Occipital lobe (tissue), 2 donors: ENCODE results near the gene TRAF3IP1. TPM values are rescaled to one million over a fixed set of nuclear protein-coding genes. Genes with fewer than 3 reads are reported as not detected.
A peak's percentile ranks its signal among the peaks of the same experiment; 100 is the strongest.

ENCODE experiments used
- DNase-seq: peaks from one replicate; lab custom pipeline; 2025; lab: John Stamatoyannopoulos, UW
- total RNA-seq: library from RNA; depleted of rRNA; stranded (reverse); fragments of >200 nt; gene quantifications from one replicate; pipeline ENCODE4 v1.2.3, GENCODE V29; 2014

The TRAF3IP1 gene
- total RNA-seq, 1 donor from 2014 or later = 10.5 TPM

DNA sequence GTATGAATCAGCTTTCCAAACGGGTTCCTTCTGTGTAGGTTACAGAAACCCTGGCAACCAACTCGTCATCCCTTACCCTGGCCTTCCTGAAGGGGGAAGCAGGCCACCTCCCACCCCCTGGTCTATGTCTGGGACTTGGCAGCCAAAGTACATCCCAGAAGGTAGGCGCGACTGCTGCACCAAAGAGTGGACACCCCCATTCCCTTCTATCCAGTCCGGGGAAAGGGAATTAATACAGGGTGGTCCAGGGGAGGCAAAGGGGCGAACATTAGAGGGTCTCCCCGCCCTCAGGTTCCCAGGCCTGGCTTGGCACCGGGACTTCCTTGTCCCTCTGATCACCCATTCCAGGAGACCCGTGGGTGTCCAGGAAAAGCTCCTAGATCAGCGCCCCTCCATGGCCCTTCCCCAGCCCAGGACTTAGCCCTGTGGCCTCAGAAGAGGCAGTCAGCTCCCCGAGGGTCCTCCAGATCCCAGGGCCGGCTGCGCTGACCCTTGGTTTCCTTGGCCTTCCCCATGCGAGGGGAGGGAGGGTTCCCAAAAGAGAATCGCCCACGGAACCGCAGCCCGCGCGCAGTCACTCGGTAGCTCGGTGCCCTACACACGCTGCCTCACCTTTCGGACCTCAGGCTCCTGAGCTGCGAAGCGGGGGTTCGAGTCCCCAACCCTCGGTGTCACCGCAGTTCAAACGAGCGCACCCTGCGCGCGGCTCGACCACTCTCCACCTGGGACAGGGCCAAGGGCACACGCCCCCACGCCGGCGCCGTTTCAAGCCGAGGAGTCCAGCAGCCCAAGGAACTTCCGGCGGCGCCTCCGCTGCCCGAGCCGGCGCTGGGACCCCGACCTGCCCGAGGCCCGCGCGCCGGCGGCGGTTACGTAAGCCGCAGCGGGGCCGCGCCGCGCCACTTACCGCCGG, 32.3 kb upstream of the TRAF3IP1 start, which contains the start of gene PER2:
Gene PER2 (minus strand): TSS at position 874 of the 913 bp plus-strand sequence. CDS start 10,674 bp downstream, outside the sequence.
- peak; percentile 50 for DNase-seq

DNA sequence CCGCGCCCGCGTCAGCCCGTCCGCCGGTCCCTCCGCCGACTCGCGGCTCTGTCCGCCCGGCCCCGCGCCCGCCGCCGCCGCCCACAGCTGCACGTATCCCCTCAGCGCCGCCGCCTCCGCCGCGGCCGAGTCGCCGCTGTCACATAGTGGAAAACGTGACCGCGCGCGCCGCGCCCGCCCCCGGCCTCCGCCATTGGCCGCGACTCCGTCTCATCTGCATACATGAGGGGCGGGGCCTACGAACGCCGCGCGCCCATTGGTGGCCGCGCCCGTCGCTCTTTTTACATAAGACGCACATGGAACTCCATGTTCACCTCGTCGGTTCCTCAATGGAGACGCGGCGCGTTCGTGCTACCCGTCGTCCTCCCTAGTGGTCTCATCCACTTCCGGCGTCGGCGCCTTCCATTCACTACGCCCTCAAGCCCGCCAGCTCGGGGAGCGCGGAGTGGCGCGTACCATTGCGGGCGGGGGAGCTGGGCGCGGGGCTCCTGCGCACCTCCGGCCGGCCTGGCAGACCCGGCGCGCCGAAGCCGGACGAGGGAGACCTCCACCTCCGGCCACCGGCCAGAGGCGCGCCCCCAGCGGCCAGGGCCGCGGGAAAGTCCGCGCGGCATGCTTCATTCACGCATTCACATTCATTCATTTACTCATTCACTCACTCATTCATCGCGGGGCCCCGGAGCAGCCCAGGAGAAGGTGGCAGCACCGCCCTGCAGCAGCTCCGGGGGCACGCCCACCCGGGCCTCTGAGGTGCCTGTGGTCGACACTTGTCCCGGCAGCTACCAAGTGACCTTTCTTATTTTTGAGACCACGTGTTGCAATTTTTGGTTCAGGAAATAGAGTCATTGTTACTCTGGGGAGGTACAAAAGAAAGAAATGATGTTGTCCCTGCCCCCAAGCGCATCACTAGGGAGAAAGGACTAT, 31.4 kb upstream of the TRAF3IP1 start:
- DNase-seq = peak; percentile 95

DNA sequence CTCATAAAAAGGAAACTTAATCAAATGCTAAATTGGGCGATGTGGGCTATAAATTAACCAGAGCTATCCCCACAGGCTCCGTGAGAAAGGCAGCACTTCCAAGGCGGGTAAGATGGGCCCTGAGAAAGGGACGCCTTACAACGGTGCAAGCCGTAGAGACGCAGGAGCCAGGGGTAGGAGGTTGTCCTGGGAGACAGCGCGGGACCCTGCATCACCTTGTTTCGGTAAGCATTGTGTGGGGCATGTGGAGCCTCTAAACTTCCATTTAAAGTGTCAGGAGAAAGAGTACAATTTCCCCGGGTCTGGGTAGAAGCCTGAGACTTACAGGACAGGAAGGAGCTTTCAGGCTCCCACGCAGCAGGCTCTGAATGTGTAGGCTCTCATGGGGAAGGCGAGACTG, 30.7 kb upstream of the TRAF3IP1 start:
- DNase-seq = no peak

DNA sequence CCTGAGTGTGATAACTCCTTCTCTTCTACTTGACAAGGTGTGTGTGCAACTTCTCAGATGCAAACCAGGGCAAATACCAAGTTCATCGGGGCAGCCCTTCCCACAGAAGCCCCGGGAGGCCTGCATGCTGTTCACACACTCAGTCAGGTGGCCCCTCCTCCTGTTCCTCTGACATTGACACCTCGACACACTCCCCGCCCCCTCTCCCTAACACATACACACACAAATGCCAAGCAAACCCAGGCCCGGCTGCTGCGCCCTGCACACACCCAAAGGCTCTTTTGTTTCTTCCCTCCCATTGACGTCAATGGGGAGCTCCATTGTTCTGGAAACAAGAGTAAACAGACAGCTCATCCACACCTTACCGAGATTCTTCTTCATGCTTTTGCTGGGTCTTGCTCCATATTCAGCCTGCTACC, 30.2 kb upstream of the TRAF3IP1 start:
- no peak for DNase-seq

- no peak for DNase-seq
Measured at GRCh38 chr2:238290715-238291549, 29.4 kb upstream of the TRAF3IP1 start.

GRCh38 chr2:238291550-238292281, 28.6 kb upstream of the TRAF3IP1 start:
- no peak for DNase-seq

- DNase-seq = no peak
Measured at GRCh38 chr2:238294046-238294392, 26.3 kb upstream of the TRAF3IP1 start.

DNA sequence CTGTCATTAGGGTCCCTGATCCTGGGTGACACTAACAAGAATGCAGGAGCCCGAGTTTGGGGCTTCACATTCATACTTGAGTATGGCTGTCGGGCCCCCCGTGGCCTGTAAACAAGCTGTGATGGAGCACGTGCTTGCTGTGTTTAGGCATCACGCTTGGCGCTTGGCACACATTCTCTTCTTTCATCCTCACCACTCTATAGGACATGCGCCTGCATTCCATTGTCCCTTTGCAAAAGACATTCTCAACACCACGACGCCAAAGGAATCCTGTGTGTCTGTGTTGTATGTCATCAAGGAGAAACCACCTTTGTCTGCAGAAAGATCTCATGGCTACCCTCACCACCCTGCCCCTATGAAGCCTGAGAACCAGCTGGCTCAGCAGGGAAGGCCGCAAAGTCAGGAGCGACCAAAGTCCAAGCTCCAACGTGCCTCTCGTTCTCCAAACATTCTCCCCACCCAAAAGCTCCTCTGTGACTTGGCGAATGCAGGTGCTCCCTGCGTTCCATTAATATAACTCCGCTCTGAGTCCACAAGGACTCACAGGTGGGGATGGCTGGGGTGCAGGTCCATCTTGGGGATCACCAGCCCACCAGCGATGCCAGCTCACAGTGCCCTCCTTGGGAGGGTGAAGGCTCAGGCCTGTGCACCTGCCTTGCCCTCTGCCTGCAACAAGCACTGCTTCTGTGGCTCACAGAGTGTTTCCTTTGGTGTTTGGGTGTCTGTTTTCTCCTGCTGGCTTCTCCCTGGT, 25.8 kb upstream of the TRAF3IP1 start:
- DNase-seq = no peak

DNA sequence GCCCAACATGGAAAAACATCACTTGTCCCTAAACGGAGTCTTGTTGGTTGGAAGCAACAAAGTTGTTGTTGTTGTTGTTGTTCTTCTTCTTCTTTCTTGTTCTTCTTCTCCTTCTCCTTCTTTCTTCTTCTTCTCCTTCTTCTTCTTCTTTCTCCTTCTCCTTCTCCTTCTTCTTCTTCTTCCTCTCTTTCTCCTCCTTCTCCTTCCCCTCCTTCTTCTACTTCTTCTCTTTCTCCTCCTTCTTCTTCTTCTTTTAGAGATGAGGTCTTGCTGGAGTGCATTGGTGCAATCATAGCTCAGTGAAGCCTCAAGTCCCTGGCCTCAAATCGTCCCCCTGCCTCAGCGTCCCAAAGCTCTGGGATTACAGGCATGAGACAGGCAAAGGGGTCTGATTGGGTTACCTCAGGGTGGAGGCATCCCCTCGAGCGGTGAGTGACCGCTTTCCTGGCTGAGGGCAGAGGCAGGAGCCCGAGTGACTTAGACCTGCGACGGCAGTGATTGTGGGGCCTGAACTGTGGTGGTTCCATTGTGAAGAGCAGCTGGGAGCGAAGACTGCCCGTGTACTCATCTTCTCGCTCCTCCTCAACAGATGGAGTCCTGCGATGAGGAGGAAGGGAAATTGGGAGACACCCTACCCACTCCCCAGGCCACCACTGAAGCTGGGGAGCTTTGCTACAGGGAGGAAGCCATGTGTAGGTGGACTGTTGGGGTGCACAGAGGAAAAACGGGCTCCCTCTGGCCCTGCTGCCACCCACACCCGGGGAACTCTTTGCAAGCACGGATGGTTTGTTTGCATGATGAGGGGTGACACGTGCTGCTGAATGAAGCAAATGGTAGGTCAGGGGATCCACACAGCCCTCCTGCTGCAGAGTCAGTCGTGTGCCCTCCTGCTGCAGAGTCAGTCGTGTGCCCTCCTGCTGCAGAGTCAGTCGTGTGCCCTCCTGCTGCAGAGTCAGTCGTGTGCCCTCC, 24.9 kb upstream of the TRAF3IP1 start:
- DNase-seq = no peak

DNA sequence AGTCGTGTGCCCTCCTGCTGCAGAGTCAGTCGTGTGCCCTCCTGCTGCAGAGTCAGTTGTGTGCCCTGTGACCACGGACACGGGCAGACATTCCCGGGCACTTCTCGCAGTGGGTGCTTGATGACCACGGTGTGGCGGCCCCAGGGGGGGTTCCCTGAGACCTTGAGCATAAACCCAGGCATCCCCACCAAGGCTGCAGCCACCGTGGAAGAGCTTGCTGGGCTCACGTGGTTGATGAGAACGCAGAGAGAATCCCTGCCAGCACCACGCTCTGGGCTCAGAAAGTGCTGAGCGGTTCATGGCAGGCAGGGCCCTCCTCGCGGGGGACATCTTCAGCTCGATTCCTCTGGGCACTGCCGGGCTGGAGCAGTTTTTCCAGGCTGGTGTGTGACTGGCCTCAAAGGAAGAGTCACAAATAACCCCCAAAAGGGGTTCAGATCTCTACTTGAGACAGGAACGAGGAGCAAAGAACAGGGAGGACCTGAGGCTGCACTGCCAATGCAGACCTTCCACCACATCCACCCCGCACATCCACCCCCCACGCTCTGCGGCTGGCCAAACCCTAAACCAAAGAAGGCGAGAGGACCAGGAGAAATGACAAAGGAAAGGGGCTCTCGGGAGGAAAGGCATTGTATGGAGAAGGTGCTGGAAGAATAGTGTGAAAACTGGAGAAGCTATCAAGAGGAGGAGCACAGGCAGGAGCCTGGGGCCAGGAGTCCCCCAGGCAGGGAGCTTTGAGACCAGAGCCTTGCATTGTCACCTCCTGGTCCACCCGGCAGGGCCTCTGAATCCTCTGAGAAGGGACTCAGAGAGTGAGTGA, 23.5 kb upstream of the TRAF3IP1 start:
- no peak for DNase-seq

DNA sequence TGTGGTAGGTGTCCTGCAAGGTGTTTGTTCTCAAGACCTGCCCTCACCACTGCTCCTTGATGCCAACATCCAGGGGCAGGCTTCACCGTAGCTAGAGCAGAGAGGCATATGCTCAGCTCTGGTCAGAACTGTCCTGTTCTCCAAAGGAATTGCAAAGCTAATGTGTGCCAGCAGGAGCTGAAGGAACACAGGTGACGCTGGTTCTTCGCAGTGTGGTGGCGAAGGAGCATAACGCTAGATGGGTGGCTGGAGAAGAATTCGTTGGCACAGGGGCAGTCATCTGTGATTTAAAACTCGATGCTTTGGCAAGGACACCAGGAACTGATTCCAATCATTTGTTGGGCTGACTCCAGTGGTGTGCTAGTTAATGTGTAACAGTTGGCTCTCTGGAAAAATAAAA, 20.5 kb upstream of the TRAF3IP1 start:
- DNase-seq = no peak

DNA sequence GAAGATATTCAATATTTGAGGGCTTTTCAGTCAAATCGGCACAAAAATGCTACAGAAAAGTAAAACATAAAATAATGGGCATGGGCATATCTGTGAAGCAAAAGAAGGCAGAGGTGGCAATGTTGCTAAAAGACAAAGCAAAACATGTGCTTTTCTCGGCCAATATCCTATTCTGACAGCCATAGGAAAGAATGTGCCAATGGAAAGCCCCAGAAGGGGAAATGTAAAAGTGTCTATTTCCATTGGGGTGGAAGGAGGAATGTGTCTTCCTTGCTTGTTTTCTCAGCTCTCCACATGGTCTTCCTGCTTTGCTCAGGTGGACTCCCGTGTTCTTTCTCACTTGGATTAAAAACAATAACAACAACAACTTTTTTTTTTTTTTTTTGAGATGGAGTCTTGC, 18.2 kb upstream of the TRAF3IP1 start:
- DNase-seq = no peak

- DNase-seq = no peak
Measured at GRCh38 chr2:238302751-238303150, 17.6 kb upstream of the TRAF3IP1 start.

GRCh38 chr2:238304116-238304515, 16.2 kb upstream of the TRAF3IP1 start:
- DNase-seq = no peak

DNA sequence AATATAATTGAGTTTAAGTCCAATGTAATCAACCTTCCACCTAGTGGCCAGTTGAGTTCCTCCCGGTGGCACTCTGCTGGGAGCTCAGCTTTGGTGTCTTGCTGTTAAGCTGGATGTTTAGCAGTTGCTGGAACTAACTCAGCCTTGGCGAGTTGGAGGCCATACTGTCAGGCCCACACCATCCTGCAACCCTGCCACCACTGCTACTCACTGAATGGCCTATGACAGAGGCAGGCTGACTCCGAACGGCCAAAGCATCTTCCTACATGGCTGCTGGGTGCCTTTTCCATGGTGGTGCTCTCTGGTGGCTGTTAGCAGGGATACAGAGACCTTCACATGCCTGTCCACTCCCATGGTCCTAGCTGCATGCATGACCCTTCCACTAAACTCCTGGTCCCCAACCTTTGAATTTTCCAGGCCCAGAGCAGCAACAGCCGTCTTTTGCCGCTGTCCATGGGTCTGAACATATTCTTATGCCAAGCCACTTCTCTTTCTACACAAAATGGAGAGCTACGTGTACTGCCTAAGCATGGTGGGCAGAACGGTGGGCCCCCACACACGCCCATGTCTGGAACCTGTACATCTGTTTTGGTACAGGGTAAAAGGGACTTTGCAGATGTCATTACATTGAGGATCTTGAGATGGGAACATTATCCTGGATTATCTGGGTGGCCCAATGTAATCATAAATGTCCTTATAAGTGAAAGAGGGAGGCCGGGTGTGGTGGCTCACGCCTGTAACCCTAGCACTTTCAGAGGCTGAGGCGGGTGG, 15.0 kb upstream of the TRAF3IP1 start:
- DNase-seq = no peak

GRCh38 chr2:238305965-238306671, 14.2 kb upstream of the TRAF3IP1 start:
- no peak for DNase-seq

- DNase-seq = no peak
Measured at GRCh38 chr2:238306672-238306998, 13.7 kb upstream of the TRAF3IP1 start.
